Fibroblast of peridontal ligament (primary cell): ENCODE data around the gene ALKBH7.
"Not testable (repeated sequence)": the region's sequence is repeated elsewhere in the genome, so short reads cannot be mapped to it uniquely, and the experiment has no call there.

Experiments
- DNase-seq: peaks from one replicate; pipeline ENCODE4 v3.0.0-alpha.2; 2010; ENCODE audit errors: extremely low read depth

Gene ALKBH7

DNA sequence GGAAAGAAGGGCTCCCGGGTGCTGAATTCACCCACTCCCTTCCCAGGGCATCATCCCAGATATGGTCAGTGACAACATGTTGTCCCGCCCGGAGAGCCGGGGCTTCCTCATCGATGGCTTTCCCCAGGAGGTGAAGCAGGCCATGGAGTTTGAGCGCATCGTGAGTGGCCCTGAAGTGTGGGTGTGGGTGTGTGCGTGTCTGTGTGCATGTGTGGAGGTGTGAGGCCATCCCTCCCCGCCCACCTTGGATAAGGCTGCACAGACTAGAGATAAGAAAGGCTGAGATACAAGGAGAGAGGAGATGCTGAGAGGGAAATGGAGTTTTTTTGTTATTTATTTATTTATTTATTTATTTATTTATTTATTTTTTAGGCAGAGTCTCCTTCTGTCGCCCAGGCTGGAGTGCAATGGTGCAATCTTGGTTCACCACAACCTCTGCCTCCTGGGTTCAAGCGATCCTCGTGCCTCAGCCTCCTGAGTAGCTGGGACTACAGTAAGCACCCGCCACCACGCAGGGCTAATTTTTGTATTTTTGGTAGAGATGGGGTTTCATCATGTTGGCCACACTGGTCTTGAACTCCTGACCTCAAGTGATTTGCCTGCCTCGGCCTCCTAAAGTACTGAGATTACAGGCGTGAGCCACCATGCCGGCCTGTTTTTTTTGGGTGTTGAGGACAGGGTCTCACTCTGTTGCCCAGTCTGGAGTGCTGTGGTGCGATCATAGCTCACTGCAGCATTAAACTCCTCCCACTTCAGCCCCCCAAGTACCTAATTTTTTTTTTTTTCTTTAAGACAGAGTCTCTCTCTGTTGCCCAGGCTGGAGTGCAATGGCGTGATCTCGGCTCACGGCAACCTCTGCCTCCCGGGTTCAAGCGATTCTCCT lies 27.7 kb downstream of the ALKBH7 start:
- DNase-seq = not testable (repeated sequence)

DNA sequence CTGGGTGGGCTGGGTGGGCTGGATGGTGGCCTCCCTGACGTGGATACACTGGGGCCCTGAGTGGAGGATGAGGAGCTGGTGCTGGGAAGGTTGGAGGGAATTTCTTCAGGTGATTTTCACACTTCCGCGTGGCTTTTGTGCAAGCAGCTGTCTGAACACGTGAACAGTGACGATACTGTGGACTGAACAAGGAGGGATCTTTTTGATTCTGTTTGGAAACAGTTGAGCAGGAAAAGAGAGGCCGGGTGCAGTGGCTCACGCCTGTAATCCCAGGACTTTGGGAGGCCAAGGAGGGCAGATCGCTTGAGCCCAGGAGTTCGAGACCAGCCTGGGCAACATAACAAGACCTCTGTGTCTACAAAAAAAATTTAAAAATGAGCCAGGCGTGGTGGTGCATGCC lies 29.5 kb downstream of the ALKBH7 start:
- DNase-seq = no peak

DNA sequence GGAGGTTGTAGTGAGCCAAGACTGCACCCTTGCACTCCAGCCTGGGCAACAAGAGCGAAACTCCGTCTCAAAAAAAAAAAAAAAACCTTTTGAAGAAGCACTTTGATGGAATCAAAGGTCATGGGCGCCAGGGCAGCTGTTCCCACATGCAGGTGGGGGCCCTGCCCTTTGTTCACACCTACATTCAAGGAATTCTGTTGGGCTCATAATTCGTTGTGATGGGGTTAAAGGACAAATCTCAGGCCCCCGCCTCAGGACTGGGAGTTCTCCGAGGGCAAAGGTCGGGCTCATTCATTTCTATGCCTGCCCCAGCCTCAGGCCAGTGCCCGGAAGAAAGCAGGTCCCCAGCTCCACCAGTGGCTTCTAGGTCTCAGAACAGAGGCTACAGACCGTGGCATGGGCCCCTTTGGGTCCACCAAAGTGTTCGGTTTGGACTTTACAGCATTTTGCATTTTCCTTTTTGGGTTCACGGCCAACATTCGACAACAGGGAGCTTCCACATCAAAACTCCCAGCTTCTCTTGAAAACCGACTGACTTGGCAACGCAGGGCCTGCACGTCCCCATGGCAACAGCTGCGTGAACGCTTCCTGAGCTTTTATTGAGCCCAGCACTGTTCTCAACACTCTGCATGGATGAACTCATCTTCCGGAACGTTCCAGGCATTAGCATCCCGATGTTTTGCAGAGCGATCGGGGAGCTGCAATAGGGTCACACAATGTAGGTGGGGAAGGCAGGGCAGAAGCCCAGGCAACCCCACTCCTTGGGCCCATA lies 30.4 kb downstream of the ALKBH7 start:
- DNase-seq = peak; percentile 68

DNA sequence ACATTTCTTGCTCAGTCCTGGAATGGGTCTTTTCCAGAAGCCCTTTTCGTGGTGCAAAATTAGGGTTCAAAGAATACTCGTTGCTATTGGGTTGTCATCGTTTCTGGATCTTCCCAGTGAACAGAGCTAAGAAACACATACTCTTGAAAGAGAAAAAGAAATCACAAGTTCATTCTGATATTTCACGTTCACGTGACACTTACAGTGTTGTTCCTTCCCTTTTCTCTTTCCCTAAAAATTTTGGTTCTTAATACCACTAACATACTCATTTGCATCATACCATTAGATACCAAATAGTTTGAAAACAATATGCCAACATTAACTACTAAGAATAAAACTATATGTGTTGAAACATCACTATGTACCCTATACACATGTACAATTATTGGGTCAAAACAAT lies 33.8 kb downstream of the ALKBH7 start:
- no peak for DNase-seq

DNA sequence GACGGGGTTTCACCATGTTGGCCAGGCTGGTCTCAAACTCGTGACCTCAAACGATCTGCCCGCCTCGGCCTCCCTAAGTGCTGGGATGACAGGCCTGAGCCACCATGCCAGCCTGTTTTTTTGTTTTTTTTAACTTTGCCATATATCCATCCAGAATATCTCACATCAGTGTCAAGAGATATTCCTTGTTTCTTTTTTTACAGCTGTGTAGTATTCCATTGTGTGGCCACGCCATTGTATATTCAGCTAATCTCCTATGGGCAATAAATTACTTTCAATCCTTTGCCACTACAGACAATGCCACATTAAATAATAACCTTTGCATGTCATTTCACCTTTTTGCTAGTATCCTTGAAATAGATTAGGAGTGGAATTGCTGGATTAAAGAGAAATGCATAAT lies 36.8 kb downstream of the ALKBH7 start:
- DNase-seq = no peak

DNA sequence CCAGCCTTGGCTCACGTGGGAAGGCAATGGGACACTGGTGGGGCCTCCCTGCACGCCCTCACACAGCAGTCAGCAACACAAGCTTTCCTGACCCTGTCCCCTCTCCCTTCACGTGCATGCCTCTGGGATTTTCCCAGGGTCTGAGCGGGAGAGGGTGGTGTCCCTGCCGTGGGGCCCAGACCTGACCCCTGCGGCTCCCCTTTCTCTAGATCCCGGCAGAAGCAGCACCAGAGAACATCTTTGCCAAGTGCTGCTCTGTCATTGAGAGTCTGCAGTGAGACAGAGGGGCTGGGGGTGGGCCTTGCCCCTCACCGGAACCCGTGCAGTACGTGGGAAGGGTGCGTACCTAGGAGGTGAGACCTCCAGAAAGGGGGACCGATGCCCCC lies 39.5 kb downstream of the ALKBH7 start:
- DNase-seq = no peak

DNA sequence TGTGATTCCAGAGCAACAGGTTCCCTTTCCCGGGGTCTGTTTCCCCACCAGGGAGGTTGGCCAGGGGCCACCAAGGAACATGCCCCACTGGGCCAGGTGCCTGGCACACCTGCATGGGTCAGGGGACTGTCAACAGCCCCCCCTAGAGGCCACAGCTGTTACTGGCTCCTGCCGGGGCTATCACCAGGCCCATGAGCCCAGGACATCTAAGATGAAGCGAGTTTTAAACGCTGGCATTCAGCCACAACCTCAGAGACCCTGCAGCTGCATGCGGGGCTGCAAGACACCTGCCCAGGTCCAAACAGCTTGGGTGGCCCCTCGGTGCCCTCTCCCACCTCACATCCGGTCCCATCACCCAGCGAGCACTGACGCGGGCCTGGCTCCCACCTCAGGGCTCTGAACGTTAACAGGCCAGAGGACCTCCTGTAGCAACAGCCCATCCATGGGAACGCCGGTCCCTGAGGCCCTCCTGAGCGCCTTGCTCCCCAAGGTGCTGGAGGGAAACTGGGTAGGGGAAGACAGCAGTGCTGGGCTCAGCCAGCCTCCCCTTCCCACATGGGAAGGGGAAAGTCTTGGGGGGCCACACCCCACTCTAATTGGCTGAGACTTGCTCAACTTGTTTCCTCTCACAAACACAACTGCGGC lies 40.0 kb downstream of the ALKBH7 start:
- no peak for DNase-seq

DNA sequence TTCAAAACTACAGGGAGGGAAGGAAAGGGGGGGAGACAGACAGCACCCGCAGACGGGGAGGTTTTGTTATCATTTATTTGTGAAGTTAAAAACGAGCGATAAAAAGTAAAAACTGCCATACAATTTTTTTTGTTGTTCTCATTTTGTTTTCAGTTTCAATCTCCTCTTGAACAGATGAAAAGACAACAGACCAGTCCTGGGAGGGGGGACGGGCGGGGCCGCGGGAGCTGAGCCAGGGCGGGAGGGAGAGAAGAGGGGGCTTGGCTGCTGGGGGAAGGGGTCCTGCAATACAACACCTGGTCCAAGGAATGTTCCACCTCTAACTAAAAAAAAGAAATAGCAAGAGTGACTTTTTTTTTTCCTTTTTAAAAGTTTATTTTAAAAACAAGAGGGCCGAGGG lies 40.7 kb downstream of the ALKBH7 start:
- no peak for DNase-seq

DNA sequence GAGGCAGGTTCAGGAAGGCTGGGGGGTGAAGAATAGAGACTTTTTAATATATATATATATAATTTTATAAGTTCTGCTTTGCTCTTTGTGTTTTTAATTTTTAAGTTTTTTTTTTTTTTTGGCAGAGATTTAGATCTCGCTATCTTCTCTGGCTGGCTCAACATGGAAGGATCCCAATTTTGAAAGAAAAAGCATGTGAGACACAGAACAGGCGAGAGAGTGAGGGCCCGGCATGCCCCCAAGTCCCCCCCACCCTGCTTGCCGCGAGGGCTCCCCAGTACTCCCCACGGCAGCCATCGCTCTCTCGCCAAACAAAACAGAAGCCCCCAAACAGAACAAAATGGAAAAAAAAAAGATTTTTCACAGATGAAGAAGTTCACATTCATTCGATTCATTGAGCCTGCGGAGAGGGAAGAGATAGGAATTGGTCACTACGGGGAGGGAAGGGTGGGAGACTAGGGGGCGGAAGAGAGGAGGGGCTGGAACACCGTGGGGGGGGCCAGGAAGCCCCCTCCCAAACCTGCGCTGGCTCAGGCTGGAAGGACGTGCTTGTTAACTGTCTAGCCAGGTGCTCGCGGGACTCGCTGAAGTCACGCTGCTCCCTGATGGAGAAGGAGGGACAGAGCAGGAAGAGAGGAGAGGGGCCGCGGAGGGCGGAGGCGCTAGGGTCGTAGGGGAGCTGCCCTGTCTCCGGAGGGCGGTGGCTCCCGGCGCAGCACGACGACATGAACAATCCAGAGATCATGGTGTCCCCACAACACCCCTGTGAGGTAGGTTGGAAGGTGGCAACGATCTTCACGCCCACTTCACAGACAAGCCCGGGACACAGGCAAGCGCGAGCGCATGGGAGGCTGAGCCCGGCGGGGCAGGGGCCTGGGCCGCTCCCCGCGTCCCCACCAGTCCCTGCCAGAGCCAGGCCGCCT lies 41.4 kb downstream of the ALKBH7 start:
- DNase-seq = no peak

DNA sequence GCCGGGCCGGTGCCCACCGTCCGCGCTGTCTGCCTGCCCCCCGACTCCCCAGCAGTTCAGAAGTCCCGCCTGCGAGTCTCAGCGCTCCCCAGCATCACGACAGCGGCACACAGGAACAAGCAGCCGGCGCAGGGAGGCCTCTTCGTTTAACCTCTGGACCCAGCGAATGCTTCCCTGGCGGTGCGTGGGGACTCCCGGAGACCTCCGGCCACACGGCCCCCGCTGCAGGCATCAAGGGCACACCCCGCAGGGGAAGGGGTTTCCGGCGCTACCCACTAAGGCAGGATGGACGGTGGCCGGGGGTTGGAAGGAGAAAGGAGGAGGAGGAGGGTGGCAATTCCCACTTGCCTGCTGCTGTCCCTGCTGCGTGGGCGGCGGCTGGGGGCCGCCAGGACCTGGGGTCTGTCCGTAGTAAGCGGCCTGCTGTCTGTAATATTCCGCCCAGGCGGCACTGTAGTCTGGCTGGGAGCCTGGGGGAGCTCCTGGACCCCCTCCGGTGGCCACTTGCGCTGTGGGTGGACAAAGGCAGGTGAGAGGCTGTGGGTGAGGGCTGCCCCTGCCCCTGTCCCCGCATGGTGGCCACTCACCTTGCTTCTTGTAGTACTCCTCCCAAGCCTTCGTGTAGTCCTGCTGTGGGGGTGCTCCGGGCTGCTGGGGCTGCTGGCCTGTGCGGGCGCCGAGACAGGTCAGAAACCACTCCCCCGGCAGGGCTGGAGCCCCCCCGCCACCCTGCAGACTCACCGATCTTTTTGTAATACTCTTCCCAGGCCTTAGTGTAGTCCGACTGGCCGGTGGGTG lies 42.4 kb downstream of the ALKBH7 start:
- no peak for DNase-seq

DNA sequence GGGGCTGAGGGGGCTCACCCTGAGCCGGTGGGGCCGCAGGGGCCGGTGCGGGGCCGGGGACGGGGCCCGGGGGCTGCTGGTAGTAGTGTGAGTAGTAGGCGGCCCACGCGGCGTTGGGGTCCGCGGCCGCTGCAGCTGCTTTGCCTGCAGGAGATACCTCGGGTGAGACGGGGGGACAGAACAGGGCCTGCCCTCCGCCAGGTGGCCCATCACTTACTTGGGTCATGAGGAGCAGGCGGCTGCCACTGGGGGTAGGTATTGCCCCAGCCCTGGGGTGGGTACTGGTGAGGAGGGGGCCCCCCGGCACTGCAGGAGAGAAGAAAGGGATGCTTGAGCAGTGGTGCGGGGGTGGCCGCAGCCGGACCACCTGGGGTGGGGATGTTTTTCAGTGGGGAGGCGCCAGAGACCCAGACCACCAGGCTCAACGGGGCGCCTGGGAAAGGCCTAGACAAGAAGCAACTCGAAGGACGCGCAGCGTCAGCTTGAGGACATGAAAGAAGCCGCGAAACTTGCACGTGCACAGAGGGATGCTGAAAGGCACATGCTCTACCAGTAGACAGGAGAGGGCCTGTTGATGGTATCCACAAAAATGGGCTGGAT lies 43.1 kb downstream of the ALKBH7 start:
- no peak for DNase-seq

DNA sequence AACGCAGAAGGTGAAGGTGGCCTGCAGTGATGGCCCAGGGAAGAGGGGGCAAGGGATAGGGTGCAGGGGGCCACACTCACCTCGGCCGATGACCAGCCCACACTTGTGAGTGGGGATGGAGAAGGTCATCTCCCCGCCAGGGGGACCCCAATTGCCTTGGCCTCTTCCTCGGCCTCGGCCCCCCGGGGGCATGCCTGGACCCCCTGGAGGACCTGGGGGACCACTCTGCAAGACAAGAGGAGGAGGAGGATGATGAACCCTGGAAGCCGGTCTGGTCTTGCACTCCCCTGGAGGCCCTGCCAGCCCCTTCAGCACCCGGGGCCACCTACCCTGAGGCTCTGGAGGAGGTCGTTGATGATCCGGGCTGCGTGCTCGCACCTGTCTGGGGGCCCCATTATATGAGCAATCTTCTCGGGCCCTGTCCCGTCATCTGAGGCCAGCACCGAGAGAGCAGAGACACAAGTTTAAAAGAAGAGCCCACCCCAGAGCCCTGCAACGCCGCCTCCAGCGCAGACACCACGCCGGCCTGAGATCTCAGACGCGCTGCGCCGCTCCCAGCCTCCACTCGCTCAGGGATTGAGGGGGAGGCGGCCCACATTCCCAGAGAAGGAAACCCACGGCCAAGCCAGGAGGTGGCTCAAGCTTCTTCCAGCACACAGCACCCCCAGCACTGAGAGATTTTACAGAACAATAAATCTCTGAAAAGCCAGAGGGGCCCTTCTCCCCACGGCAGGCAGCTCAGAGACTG lies 44.2 kb downstream of the ALKBH7 start:
- no peak for DNase-seq

DNA sequence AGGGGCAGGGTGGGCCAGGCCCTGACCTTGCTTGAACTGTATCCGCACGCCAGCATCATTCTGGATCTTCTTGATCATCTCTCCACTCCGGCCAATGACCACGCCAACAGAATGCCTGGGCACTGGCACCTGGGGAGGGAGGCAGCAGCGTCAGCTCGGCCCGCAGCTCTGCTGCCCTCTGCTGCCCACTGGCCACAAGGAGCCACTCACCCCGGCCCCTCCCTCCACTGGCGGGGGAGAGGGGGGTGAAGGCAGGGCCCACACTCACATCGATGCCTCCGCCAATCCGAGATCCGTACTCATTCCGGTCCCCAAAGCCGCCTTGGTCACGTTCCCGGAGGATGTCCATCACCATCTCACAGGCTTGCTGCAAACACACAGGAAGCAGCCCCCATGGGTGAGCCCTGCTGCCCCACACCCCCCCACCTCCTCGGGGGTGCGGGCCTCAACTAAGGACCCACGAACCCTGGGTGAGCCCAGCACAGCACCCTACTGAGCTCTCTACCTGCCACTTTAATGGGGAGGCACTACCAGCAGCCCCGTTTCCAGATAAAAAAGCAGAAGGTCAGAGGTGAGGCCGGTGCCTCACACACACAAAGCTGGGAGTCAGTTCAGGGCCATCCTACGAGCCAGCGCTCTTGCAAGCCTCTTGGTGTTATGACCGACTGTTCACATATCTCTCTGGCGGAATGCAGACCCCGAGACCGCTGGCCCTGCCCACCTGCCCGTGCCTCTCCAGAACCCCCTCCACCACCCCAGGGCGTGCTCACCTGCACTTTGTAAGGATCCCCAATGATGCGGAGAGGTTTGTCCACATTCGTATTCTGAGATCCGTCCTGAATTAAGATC lies 45.3 kb downstream of the ALKBH7 start:
- no peak for DNase-seq

DNA sequence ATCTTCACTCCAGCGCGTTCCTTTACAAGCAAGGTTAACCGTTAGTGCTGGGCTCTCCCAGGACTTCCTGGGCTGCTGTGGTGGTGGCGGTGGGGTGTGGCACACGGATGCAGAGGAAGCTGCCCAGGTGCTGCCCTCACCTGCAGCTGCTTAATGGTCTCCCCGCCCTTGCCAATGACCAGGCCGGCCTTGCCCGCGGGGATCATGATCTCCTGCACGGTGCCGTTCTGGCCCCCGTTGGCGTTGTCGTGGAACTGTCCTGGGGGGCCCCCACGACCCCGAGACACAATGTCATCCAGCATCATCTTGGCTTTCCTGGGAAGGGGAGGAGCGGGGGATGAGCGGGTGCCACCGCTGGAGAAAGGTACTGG lies 46.0 kb downstream of the ALKBH7 start:
- DNase-seq = no peak

DNA sequence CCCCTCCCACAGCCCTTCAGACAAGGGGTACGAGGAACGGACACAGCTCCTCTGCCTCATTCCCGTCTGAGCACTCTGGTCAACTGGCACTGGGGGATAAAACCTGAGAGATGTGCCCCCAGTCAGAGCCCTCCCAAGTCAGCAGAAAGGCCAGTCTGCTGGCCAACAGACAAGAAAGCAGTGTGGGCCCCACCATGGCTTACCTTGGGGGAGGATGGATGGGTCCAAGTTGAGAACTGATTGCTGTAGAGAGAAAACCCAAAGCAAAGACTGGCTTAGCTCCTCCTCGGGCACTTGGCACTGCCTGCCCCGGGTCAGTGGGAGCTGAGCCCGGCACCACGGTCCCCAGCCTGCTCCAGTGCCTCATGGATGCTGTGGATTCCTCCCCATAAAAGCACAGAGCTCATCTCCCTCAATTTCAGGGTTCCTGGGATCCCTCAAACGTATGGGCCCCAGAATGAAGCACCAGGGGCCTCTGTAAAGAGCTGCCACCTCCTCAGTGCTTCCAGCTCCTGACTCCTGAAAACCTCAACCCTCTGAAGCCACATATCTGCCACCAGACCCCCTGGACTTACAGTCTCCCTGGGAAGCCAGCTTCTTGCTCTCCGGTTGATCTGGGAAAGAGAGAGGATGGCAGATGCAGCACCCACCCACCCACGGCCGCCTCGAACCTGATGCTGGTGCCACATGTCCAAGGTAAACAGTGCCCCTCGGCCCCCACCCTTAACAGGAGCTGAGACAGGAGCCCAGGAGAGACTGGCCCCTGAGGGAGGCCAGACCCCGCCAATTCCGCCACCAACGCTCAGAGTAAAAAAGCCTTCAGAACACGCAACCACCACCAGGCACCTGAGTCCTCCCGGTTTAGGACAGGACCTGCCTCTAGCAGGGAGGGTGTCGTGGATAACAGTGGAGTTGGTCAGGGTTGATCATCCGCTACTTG lies 48.8 kb downstream of the ALKBH7 start:
- DNase-seq = no peak

DNA sequence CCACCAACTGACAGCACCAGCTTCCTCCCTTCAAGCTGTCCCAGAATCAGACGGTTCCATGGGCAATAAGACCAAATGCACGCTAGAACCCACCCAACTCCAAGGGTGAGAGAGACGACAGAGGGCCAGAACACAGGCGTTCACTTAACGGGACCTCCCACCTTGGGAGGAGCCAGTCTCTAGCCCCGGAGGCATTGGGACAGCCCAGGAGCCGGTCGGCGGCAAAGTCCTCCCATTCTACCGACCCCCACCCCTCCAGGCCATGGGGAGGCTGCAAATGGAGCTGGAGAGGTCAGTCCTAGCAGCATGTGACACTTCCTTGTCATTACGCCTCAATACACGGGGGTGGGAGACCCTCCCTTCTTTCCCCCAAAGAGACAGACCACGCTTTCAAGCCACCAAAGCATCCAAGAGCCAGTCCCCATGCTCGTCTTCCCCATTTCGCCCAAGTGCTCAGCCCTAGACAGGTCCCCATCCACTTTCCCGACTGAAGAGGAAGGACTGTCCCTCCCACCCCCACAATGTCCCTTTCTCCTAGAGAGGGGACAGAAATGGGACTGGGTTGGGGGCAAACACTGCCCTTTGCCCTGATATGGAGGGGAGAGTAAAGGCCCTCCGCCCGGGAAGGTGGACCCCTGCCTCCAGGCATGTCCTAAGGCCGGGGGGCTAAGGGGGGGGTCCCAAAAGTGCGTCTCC lies 51.1 kb downstream of the ALKBH7 start:
- DNase-seq = peak; percentile 35
